ENCODE results near the gene DHX38. TPM values are rescaled to one million over a fixed set of nuclear protein-coding genes. Genes with fewer than 3 reads are reported as not detected.

DHX38 gene
- total RNA-seq, 4 donors from 2014 or later: 59.0 to 70.2 (median 62.8) TPM

DNA sequence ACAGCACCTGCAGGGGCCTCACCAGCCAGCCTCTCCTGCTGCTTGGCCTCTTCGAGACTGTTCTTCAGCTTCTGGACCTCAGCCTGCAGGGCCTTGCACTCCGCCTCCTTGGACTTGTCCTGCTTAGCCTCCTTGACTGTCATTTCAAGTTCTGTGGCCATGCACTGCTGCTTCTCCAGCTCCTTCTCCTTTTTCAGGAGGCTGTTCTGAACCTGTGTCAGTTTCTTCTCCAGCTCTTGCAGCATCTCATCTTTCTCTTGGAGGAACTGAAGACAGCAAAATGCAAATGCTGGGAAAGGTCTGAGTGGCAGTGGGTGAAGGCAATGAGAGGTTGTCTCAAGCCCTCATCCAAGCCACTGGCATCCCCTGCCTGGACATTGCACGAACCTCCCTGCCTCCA lies 39.1 kb downstream of the DHX38 start:
- Histone ChIP-seq H3K36me3 (no peaks in the 10 kb centered on the region), H3K27me3 (no peaks in the 10 kb centered on the region), H3K4me3 (no peak overlapping the region), H3K27ac (replicated peaks in 1 of 4) (no peak overlapping the region), H3K4me1 (no peaks in the 10 kb centered on the region), H3K9me3 (no peaks in the 10 kb centered on the region)
- WGBS: 87% methylated on average over 3 of the region's 3 CpGs
- DNase-seq (ENCODE audit: extremely low spot score): peak; percentile 62
- no peak for TF ChIP-seq EP300 (IDR thresholded peaks at IDR 0.05)
- TF ChIP-seq, protein P1, sequence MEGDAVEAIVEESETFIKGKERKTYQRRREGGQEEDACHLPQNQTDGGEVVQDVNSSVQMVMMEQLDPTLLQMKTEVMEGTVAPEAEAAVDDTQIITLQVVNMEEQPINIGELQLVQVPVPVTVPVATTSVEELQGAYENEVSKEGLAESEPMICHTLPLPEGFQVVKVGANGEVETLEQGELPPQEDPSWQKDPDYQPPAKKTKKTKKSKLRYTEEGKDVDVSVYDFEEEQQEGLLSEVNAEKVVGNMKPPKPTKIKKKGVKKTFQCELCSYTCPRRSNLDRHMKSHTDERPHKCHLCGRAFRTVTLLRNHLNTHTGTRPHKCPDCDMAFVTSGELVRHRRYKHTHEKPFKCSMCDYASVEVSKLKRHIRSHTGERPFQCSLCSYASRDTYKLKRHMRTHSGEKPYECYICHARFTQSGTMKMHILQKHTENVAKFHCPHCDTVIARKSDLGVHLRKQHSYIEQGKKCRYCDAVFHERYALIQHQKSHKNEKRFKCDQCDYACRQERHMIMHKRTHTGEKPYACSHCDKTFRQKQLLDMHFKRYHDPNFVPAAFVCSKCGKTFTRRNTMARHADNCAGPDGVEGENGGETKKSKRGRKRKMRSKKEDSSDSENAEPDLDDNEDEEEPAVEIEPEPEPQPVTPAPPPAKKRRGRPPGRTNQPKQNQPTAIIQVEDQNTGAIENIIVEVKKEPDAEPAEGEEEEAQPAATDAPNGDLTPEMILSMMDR (IDR thresholded peaks at IDR 0.05): no peak
- intact Hi-C loops (cut with DNase I): loop anchor here (10.0 kb wide), 1 partner anchor 332 kb away; no protein-coding TSS in a partner anchor

GRCh38 chr16:72134507-72134906 lies 40.9 kb downstream of the DHX38 start:
- no peak for TF ChIP-seq POLR2AphosphoS5 (IDR thresholded peaks at IDR 0.05)
- TF ChIP-seq, protein P1 (IDR thresholded peaks at IDR 0.05): no peak
- TF ChIP-seq EP300 (IDR thresholded peaks at IDR 0.05): no peak
- no peak for TF ChIP-seq POLR2A (IDR thresholded peaks at IDR 0.05; ENCODE audit: low read depth)
- DNase-seq (ENCODE audit: extremely low spot score): no peak

DNA sequence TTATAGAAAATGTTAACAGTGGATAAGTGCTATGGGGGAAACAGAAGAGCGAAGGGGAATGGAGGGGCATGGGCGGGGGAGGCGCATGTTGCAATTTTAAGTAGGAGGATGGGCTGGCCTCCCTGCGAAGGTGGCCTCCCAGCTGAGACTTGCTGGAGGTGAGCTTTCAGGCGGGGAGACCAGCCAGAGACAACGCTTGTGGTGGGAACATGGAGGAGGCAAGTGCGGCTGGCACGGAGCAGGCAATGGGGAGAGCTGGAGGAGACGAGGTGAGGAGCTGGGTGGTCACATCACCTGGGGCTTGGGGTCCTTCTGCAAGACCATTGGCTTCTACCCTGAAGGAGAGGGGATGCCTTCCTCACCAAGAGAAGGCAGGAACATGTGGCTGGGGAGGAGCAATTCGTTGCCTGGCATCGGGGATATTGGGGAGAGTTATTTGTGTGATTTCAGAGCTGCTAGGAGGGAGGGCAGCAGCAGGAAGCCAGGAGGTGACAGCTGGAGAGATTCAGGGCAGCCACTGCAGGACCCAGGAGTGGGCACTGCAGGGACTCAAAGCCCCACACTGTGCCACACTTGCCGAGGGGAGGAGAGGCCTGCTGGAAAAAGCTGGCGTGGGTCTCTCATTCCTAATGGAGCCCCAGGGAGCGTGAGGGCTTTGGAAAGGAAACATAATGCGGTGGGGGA lies 43.9 kb downstream of the DHX38 start:
- DNase-seq (ENCODE audit: extremely low spot score): no peak
- Histone ChIP-seq H3K27me3 (no peaks in the 10 kb centered on the region), H3K36me3 (no peaks in the 10 kb centered on the region), H3K4me3 (no peak overlapping the region), H3K4me1 (no peaks in the 10 kb centered on the region), H3K9me3 (no peaks in the 10 kb centered on the region), H3K27ac (replicated peaks in 1 of 4) (no peak overlapping the region)
- intact Hi-C loops (cut with DNase I): loop anchor here (10.0 kb wide), 1 partner anchor 327 kb away; no protein-coding TSS in a partner anchor
- TF ChIP-seq POLR2AphosphoS5 (IDR thresholded peaks at IDR 0.05): no peak
- TF ChIP-seq, protein P1 (IDR thresholded peaks at IDR 0.05): no peak
- no peak for TF ChIP-seq EP300 (IDR thresholded peaks at IDR 0.05)
- no peak for TF ChIP-seq POLR2A (IDR thresholded peaks at IDR 0.05; ENCODE audit: low read depth)
- 81% methylated on average over 15 of the region's 15 CpGs for WGBS

More at GRCh38 chr16:72134507-72134906, 40.9 kb downstream of the DHX38 start:
- no peaks in the 10 kb centered on the region for H3K4me1 ChIP-seq
- no peaks in the 10 kb centered on the region for H3K9me3 ChIP-seq
- no peak overlapping the region for H3K27ac ChIP-seq (replicated peaks in 1 of 4)
- no peak overlapping the region for H3K4me3 ChIP-seq
- H3K27me3 ChIP-seq: no peaks in the 10 kb centered on the region
- intact Hi-C loops (cut with DNase I): loop anchor here (10.0 kb wide), 1 partner anchor 330 kb away; no protein-coding TSS in a partner anchor
- no peaks in the 10 kb centered on the region for H3K36me3 ChIP-seq
- 95% methylated on average over 2 of the region's 2 CpGs for WGBS

DNA sequence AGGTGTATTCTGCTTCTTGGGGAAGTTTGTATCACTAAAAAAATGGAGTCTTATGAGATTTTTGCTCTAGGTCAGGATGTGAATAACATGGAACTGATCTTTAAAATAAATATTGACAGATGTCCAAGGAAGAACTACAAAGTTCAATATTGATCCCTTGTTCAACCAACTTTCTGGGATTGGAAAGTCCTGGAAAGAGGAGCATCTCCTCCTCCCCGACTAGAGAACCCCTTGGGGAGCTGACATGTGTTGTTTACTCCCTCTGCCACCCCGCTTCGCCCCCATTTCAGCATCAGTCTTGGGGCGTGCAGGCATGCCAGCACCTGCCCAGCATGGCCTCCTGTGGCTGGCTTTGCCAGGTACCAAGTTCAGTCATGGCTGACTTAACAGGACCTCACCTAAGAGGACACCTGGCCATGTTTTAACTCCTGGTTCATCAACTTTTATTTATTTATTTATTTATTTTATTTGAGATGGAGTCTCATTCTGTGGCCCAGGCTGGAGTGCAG lies 44.5 kb downstream of the DHX38 start:
- no peak overlapping the region for H3K27ac ChIP-seq (replicated peaks in 1 of 4)
- intact Hi-C loops (cut with DNase I): loop anchor here (10.0 kb wide), 1 partner anchor 327 kb away; no protein-coding TSS in a partner anchor
- no peaks in the 10 kb centered on the region for H3K4me1 ChIP-seq
- 87% methylated on average over 4 of the region's 4 CpGs for WGBS
- no peak overlapping the region for H3K4me3 ChIP-seq
- no peaks in the 10 kb centered on the region for H3K27me3 ChIP-seq
- no peaks in the 10 kb centered on the region for H3K36me3 ChIP-seq
- no peak for DNase-seq (ENCODE audit: extremely low spot score)
- H3K9me3 ChIP-seq: no peaks in the 10 kb centered on the region
- TF ChIP-seq, protein P1 (IDR thresholded peaks at IDR 0.05): no peak
- TF ChIP-seq POLR2AphosphoS5 (IDR thresholded peaks at IDR 0.05) (no peak), POLR2A (IDR thresholded peaks at IDR 0.05; ENCODE audit: low read depth) (no peak), EP300 (IDR thresholded peaks at IDR 0.05) (no peak)

Measured in esophagus muscularis mucosa (tissue), 4 donors.